Keratinocyte (primary cell): ENCODE results near the gene XPO4. TPM values are rescaled to one million over a fixed set of nuclear protein-coding genes. Genes with fewer than 3 reads are reported as not detected.
"Not testable (repeated sequence)": the region's sequence is repeated elsewhere in the genome, so short reads cannot be mapped to it uniquely, and the experiment has no call there.

Source experiments
- DNase-seq: peaks from one replicate; pipeline ENCODE4 v3.0.0-alpha.2; 2011; ENCODE audit warnings: low read depth, missing footprints, low spot score
- FAIRE-seq: peaks from 2 replicates; lab custom pipeline; 2011; peaks lifted over from hg19 to GRCh38; lab: Jason Lieb, UNC
- H2AFZ ChIP-seq: 2 replicates; pipeline ENCODE4 v1.6.0; 2012; ENCODE audit warnings: low read length, control low read depth, inconsistent platforms; ENCODE audit not compliant: control insufficient read depth
- H3K27ac ChIP-seq: 2 replicates; pipeline ENCODE4 v1.5.1; 2011; ENCODE audit warnings: low read length; ENCODE audit not compliant: control insufficient read depth, insufficient read depth
- H3K27me3 ChIP-seq: 3 replicates; pipeline ENCODE4 v1.6.0; 2011; ENCODE audit warnings: low read length; ENCODE audit not compliant: control insufficient read depth, insufficient read depth; ENCODE audit errors: extremely low read depth
- H3K36me3 ChIP-seq, 2 experiments: 2 replicates in 1 of 2; 3 replicates in 1 of 2; pipeline ENCODE4 v1.5.1; 2011; ENCODE audit warnings: low read length in 2 of 2, mild to moderate bottlenecking in 1 of 2; ENCODE audit not compliant: control insufficient read depth in 2 of 2, insufficient read depth in 2 of 2; ENCODE audit errors: extremely low read depth in 1 of 2
- H3K4me1 ChIP-seq: 3 replicates; pipeline ENCODE4 v1.5.1; 2011; ENCODE audit warnings: low read length; ENCODE audit not compliant: control insufficient read depth, insufficient read depth; ENCODE audit errors: extremely low read depth
- H3K4me2 ChIP-seq: 3 replicates; pipeline ENCODE4 v1.6.0; 2011; ENCODE audit warnings: low read depth, low read length; ENCODE audit not compliant: control insufficient read depth, insufficient read depth; ENCODE audit errors: extremely low read depth
- H3K4me3 ChIP-seq, 3 experiments: fragments of 200-600 bp in 1 of 3; sonication (generic) in 1 of 3; 2 replicates in 2 of 3; 3 replicates in 1 of 3; pipeline ENCODE4 v1.5.1; 2011 to 2016; ENCODE audit warnings: low read length in 3 of 3, mild to moderate bottlenecking in 3 of 3, control low read depth in 2 of 3, inconsistent platforms in 1 of 3, low read depth in 1 of 3, mixed read lengths in 1 of 3, mixed run types in 1 of 3, moderate library complexity in 1 of 3; ENCODE audit not compliant: control insufficient read depth in 2 of 3, insufficient read depth in 2 of 3; ENCODE audit errors: extremely low read depth in 1 of 3
- H3K79me2 ChIP-seq: 2 replicates; pipeline ENCODE4 v1.6.0; 2012; ENCODE audit warnings: low read length; ENCODE audit not compliant: control insufficient read depth, insufficient read depth
- H3K9ac ChIP-seq: 3 replicates; pipeline ENCODE4 v1.6.0; 2011; ENCODE audit warnings: low read length; ENCODE audit not compliant: control insufficient read depth, insufficient read depth; ENCODE audit errors: extremely low read depth
- H3K9me1 ChIP-seq: 3 replicates; pipeline ENCODE4 v1.6.0; 2011; ENCODE audit warnings: low read length; ENCODE audit not compliant: control insufficient read depth, insufficient read depth; ENCODE audit errors: extremely low read depth
- H3K9me3 ChIP-seq: 2 replicates; pipeline ENCODE4 v1.5.1; 2012; ENCODE audit warnings: low read depth, low read length; ENCODE audit not compliant: control insufficient read depth
- H4K20me1 ChIP-seq: 3 replicates; pipeline ENCODE4 v1.6.0; 2011; ENCODE audit warnings: low read length; ENCODE audit not compliant: control insufficient read depth, insufficient read depth; ENCODE audit errors: extremely low read depth
- CTCF ChIP-seq, 3 experiments: IDR thresholded peaks in 1 of 3; conservative IDR thresholded peaks in 1 of 3; optimal IDR thresholded peaks in 1 of 3; 2 replicates in 2 of 3; 3 replicates in 1 of 3; pipeline versions ENCODE3 to v1.5.1; 2011; ENCODE audit warnings: low read length in 3 of 3, mild to moderate bottlenecking in 3 of 3, moderate library complexity in 2 of 3, control low read depth in 1 of 3, inconsistent platforms in 1 of 3; ENCODE audit not compliant: insufficient read depth in 2 of 3; ENCODE audit errors: extremely low read depth in 1 of 3
- EZH2 ChIP-seq: IDR thresholded peaks from one replicate; pipeline ENCODE4 v1.6.1; 2012; ENCODE audit warnings: inconsistent platforms, mild to moderate bottlenecking, low read length, moderate library complexity
- dilution Hi-C: fragments of 300-500 bp; cut with MboI; formaldehyde crosslinking; loops from one replicate; pipeline ENCODE4 v1.7.0; 2020; ENCODE audit warnings: low sequenced_read_pairs; ENCODE audit not compliant: extremely low pct_ligation_motif_present
- polyA plus RNA-seq, 5 experiments: library from polyadenylated mRNA; depleted of rRNA in 3 of 5; stranded (reverse) in 3 of 5; stranded (forward) in 1 of 5; unstranded in 1 of 5; fragments of >200 nt; gene quantifications; 1 replicate in 1 of 5; 2 replicates in 3 of 5; 3 replicates in 1 of 5; pipeline versions ENCODE4 v1.2.1 to v1.2.3, GENCODE V29; 2011 to 2012; ENCODE audit warnings: missing spikeins in 2 of 5, low read depth in 1 of 5, low replicate concordance in 1 of 5

The XPO4 gene
- polyA plus RNA-seq, 1 donor (not counting 4 experiments of a cell fraction or from before 2014, with no cell fraction given), result 16.5 TPM

- H3K9me1 ChIP-seq, result peaks cover 3% of the 10 kb centered on the region
- H4K20me1 ChIP-seq, result peaks cover 10% of the 10 kb centered on the region
- H3K36me3 ChIP-seq, result peaks cover 0 to 6% of the 10 kb centered on the region in 2 experiments
- no peaks in the 10 kb centered on the region for H3K9me3 ChIP-seq
- H3K4me2 ChIP-seq, result no peak overlapping the region
- no peaks in the 10 kb centered on the region for H3K27me3 ChIP-seq
- DNase-seq (no peak), FAIRE-seq (no peak)
- peaks cover 60% of the 10 kb centered on the region for H3K79me2 ChIP-seq
- H3K4me1 ChIP-seq, result peaks cover 17% of the 10 kb centered on the region
- no peak for TF ChIP-seq CTCF (optimal IDR thresholded peaks at IDR 0.05 in 1 of 3, IDR thresholded peaks at IDR 0.05 in 1 of 3, conservative IDR thresholded peaks at IDR 0.05 in 1 of 3; ENCODE audit: extremely low read depth in 1 of 3, insufficient read depth in 2 of 3, low read length in 3 of 3)
- no peak for TF ChIP-seq EZH2
- no peak overlapping the region for H3K4me3 ChIP-seq
- no peak overlapping the region for H2AFZ ChIP-seq
- dilution Hi-C loops, result no loop called here
- no peak overlapping the region for H3K27ac ChIP-seq
- no peak overlapping the region for H3K9ac ChIP-seq
These were observed 33.0 kb downstream of the XPO4 start for GRCh38 chr13:20869540-20869939.

DNA sequence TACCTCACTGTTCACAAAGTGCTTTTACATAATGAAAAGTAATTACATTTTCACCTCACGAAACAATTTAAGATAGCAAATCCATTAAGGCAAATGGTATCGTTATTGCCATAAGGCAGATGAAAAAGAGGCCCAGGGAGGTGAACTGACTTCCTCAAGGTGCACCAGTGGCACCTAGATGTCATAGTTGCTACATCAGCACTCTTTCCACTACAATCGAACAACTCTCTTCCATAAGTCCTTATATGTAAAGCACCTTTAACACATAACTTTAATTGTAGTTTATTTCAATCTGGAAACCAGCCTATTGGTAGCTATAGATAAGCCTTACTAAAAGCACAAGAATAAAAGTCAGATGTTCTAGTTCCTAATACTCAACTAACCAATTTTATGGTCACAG is 35.1 kb downstream of the XPO4 start:
- no peaks in the 10 kb centered on the region for H3K9me3 ChIP-seq
- H3K79me2 ChIP-seq, result peaks cover 45% of the 10 kb centered on the region
- no peak overlapping the region for H3K27ac ChIP-seq
- H3K36me3 ChIP-seq, result peaks cover 0 to 6% of the 10 kb centered on the region in 2 experiments
- dilution Hi-C loops, result no loop called here
- FAIRE-seq, result no peak
- H3K9me1 ChIP-seq, result no peaks in the 10 kb centered on the region
- H3K4me2 ChIP-seq, result no peak overlapping the region
- no peaks in the 10 kb centered on the region for H4K20me1 ChIP-seq
- no peak for DNase-seq
- H3K4me3 ChIP-seq, result no peak overlapping the region
- H2AFZ ChIP-seq, result no peak overlapping the region
- TF ChIP-seq CTCF (optimal IDR thresholded peaks at IDR 0.05 in 1 of 3, IDR thresholded peaks at IDR 0.05 in 1 of 3, conservative IDR thresholded peaks at IDR 0.05 in 1 of 3; ENCODE audit: extremely low read depth in 1 of 3, insufficient read depth in 2 of 3, low read length in 3 of 3), result no peak
- TF ChIP-seq EZH2, result no peak
- H3K9ac ChIP-seq, result no peak overlapping the region
- no peaks in the 10 kb centered on the region for H3K4me1 ChIP-seq
- H3K27me3 ChIP-seq, result no peaks in the 10 kb centered on the region

DNA sequence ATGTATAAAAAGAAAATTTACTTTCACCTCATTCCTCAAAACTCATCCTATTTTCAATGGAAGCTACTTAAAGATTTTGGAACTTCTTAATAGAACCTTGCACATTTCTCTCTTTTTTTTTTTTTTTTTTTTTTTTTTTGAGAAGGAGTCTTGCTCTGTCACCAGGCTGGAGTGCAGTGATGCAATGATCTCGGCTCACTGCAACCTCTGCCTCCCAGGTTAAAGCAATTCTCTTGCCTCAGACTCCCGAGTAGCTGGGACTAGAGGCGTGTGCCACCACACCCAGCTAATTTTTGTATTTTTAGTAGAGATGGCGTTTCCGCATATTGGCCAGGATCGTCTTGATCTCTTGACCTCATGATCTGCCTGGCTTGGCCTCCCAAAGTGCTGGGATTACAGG is 40.9 kb downstream of the XPO4 start:
- H3K9me3 ChIP-seq, dilution Hi-C loops, H3K4me1 ChIP-seq, H3K27me3 ChIP-seq, H3K36me3 ChIP-seq, H3K4me3 ChIP-seq, H2AFZ ChIP-seq, H3K9ac ChIP-seq, FAIRE-seq, H3K27ac ChIP-seq, DNase-seq, H3K9me1 ChIP-seq, H3K79me2 ChIP-seq, H3K4me2 ChIP-seq, H4K20me1 ChIP-seq: not testable (repeated sequence)
